GM12872 (cell line): Measurements from ENCODE around the gene ERBIN.

Experiments used
- TF ChIP-seq, protein P1 (sequence below): IDR thresholded peaks from 3 replicates; pipeline ENCODE4 v1.5.1; 2011; ENCODE audit warnings: low read depth, mild to moderate bottlenecking, low read length, moderate library complexity; ENCODE audit not compliant: insufficient read depth

Gene ERBIN

DNA sequence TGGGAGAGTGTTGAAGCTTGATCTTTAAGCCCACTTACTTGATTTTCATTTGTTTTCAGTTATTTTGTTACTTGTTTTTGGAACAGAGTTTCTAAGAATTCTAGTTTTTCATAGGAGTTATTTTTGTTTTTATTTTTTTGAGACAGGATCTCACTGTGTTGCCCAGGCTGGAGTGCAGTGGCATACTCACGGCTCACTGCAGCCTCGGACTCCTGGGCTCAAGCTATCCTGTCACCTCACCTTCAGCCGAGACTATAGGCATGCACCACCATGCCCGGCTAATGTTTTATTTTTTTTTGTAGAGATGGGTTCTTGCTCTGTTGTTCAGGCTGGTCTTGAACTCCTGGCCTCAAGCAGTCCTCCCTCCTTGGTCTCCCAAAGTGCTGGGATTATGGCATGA lies 6.3 kb downstream of the ERBIN start:
- TF ChIP-seq, protein P1, sequence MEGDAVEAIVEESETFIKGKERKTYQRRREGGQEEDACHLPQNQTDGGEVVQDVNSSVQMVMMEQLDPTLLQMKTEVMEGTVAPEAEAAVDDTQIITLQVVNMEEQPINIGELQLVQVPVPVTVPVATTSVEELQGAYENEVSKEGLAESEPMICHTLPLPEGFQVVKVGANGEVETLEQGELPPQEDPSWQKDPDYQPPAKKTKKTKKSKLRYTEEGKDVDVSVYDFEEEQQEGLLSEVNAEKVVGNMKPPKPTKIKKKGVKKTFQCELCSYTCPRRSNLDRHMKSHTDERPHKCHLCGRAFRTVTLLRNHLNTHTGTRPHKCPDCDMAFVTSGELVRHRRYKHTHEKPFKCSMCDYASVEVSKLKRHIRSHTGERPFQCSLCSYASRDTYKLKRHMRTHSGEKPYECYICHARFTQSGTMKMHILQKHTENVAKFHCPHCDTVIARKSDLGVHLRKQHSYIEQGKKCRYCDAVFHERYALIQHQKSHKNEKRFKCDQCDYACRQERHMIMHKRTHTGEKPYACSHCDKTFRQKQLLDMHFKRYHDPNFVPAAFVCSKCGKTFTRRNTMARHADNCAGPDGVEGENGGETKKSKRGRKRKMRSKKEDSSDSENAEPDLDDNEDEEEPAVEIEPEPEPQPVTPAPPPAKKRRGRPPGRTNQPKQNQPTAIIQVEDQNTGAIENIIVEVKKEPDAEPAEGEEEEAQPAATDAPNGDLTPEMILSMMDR: no peak

DNA sequence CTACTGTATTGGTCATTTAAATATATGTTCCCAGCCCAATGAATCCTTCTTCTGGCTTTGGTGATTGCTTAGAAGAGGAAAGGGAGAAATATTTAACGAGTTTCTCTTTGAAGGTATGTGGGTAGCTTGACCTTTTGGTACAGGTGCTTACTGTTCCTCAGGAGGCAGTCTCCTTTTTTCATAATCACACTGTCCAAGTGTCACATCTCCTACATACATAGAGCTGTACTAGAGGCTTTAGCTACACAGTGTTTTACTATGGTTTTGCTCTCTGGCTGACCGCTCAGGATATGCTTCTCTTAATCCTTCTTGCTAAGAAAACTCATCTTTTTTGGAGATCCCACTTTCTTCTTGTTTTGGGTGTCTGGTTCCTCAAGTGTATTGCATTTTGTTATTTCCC lies 6.9 kb downstream of the ERBIN start:
- TF ChIP-seq, protein P1: no peak

DNA sequence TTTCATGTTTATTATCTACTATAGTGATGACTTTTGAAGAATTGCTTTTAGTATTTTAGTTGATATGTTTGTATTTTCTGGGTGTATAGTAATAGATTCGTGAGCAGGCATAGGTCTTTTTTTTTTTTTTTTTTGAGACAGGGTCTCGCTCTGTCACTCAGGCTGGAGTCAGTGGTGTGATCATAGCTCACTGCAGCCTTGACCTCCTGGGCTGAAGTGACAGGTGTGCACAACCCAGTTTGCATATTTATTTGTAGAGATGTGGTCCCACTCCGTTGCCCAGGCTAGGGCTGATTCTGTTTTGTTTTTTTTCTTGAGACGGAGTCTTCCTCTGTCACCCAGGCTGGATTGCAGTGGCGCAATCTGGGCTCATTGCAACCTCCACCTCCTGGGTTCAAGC lies 11.9 kb downstream of the ERBIN start:
- TF ChIP-seq, protein P1: no peak

DNA sequence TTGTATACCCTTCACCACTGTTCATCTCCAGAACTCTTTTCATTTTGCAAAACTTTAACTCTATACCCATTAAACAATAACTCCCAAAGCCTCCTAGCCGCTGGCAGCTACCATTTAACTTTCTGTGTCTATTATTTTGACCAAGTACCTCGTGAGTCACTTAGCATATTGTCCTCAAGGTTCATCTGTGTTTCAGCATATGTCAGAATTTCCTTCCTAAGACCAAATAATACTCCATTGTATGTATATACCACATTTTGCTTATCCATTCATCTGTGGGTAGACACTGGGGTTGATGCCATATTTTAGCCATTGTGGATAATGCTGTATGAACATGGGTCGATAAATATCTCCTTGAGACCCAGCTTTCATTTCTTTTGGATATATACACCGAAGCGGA lies 17.4 kb downstream of the ERBIN start:
- TF ChIP-seq, protein P1: no peak

DNA sequence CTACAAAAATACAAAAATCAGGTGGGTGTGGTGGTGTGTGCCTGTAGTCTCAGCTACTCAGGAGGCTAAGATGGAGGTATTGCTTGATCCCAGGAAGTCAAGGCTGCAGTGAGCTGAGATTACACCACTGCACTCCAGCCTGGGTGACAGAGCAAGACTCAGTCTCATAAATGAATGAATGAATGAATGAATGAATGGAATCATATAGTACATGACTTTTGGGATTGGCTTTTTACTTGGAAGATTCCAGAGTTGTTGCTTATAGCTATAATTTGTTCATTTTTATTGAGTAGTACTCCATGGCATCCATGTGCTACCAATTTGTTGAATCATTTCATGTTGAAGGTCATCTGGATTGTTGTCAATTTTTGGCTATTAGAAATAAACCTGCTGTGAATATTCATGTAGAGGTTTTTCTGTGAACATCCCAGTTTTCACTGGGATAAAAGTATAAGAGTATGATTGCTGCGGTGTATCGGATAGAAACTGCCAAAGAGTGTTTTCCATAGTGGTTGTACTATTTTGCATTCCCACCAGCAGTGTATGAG lies 19.9 kb downstream of the ERBIN start:
- TF ChIP-seq, protein P1: no peak

DNA sequence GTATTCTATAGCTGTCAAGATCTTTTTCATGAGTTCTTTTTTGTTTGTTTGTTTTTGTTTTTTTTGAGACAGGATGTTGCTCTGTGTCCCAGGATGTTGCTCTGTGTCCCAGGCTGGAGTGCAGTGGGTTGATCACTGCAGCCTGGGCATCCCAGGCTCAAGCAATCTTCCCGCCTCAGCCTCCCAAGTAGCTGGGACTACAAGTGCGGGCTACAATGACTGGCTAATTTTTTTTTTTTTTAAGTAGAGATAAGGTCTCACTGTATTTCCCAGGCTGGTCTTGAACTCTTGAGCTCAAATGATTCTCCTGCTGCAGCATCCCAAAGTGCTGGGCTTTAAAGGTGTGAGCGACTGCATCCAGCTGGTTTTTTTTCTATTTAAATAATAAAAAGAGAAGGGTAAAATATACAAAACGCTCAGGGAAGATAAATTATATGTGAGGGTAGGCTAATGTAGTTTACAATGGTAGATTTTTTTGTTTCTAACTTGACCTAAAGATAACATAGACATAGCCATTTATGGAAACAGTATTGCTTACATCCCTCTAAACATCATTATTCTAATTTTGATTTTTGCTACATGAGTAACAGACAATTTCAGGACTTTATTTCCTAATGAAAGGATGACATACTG lies 21.9 kb downstream of the ERBIN start:
- TF ChIP-seq, protein P1: no peak

DNA sequence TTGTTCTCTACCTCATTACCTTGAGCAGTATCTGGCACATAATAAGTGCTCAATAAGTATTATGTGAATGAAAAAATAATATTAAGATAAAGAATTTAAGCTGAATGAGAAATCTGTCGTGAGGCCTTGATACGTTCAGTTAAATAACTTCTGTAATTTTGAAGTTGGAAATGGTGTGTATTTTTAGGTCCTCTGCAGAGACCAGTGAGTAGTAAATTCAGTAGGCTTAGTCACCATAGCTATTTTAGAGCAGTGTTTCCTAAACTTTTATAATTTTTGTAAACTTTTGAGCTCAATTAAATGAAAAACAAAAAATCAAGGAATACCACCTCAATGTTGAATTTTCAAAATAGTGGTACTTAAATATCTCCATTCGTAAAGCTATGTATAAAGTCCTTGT lies 25.0 kb downstream of the ERBIN start:
- TF ChIP-seq, protein P1: no peak

DNA sequence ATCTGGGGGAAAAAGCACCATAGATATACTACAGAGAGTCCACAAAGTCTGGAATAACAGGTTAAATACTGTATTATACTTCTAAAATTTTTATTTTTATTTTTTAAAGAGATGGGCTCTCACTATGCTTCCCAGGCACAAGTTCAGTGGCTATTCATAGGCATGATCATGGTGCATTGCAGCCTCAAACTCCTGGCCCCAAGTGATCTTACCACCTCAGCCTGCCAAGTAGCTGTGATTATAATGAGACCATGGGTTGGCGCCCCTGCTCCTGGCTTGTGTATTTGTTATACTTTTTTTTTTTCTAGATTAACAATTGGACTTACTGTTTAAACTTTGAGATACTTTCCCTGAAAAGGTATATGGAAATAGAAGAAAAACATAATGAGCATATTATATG lies 25.9 kb downstream of the ERBIN start:
- TF ChIP-seq, protein P1: no peak
